Activated CD4-positive, alpha-beta T cell treated with anti-CD3 and anti-CD28 coated beads for 1 hour (primary cell): ENCODE results near the gene TMEM255B.

Experiments
- DNase-seq: peaks from one replicate; pipeline ENCODE4 v3.0.0-alpha.2; 2020

Gene TMEM255B

GRCh38 chr13:113853518-113854237, 94.7 kb downstream of the TMEM255B start:
- no peak for DNase-seq

- no peak for DNase-seq
Measured at GRCh38 chr13:113854238-113855011, 95.4 kb downstream of the TMEM255B start.

GRCh38 chr13:113855012-113855921, 96.2 kb downstream of the TMEM255B start:
- peak; percentile 4 for DNase-seq

- DNase-seq, result no peak
Measured at GRCh38 chr13:113855931-113856715, 97.1 kb downstream of the TMEM255B start.

GRCh38 chr13:113856716-113857065, 97.7 kb downstream of the TMEM255B start:
- peak; percentile 3 for DNase-seq

GRCh38 chr13:113857531-113858195, 98.6 kb downstream of the TMEM255B start:
- no peak for DNase-seq

- DNase-seq, result no peak
Measured at GRCh38 chr13:113859311-113860050, 100.5 kb downstream of the TMEM255B start.

GRCh38 chr13:113860051-113860664, 101.1 kb downstream of the TMEM255B start:
- DNase-seq, result no peak

GRCh38 chr13:113860665-113861432, 101.8 kb downstream of the TMEM255B start:
- no peak for DNase-seq

- no peak for DNase-seq
Measured at GRCh38 chr13:113861433-113862030, 102.5 kb downstream of the TMEM255B start.

GRCh38 chr13:113862191-113862930, 103.3 kb downstream of the TMEM255B start:
- DNase-seq, result no peak

- DNase-seq, result no peak
Measured at GRCh38 chr13:113862931-113863523, 104.0 kb downstream of the TMEM255B start.

- DNase-seq, result no peak
Measured at GRCh38 chr13:113863524-113864272, 104.7 kb downstream of the TMEM255B start, which contains the start of gene GAS6. GAS6 (minus strand) TSS chr13:113864076; CDS start chr13:113863920, 156 bp downstream.

GRCh38 chr13:113864273-113864890, 105.4 kb downstream of the TMEM255B start:
- DNase-seq, result no peak

GRCh38 chr13:113865427-113865826, 106.4 kb downstream of the TMEM255B start:
- no peak for DNase-seq
